ENCODE results near the gene KIAA1549. TPM values are rescaled to one million over a fixed set of nuclear protein-coding genes. Genes with fewer than 3 reads are reported as not detected.
A peak's percentile ranks its signal among the peaks of the same experiment; 100 is the strongest.

KIAA1549 gene
- total RNA-seq, 2 experiments from 2014 or later: not detected

- Mint-ChIP-seq H3K27ac (peak overlapping the region; percentile 70), H3K9me3 (no peaks in the 10 kb centered on the region), H3K36me3 (ENCODE audit: low read depth) (peaks cover 4% of the 10 kb centered on the region), H3K27me3 (peaks cover 21% of the 10 kb centered on the region), H3K4me3 (peak overlapping the region; percentile 85), H3K4me1 (ENCODE audit: low read depth) (peaks cover 47% of the 10 kb centered on the region)
- H3K27ac ChIP-seq (ENCODE audit: low read depth in 1 of 2, low read length in 2 of 2): no peak overlapping the region
- H3K9me3 ChIP-seq (ENCODE audit: control insufficient read depth in 1 of 2, insufficient read depth in 1 of 2, low read length in 2 of 2): no peaks in the 10 kb centered on the region
- CTCF ChIA-PET: interaction anchor here (0.5 to 2.7 kb wide), 3 partner anchors 11 to 201 kb away, joined by 3 to 20 read pairs (median 3); no protein-coding TSS in a partner anchor
- peak; percentile 58 to 93 (median 68) for DNase-seq
- ATAC-seq (ENCODE audit: poor library complexity): peak; percentile 95
- no peaks in the 10 kb centered on the region for H3K36me3 ChIP-seq (ENCODE audit: insufficient read depth, low read length)
- H3K4me1 ChIP-seq (ENCODE audit: insufficient read depth, low read length): peaks cover 24% of the 10 kb centered on the region
- TF ChIP-seq CTCF (IDR thresholded peaks at IDR 0.05): no peak
- POLR2A ChIA-PET: interaction anchor here (0.6 to 2.6 kb wide), 10 partner anchors 16 to 767 kb away, joined by 3 to 19 read pairs (median 4); partner anchors contain the start of gene LUC7L2
- H3K27me3 ChIP-seq (ENCODE audit: control insufficient read depth in 1 of 2, insufficient read depth in 2 of 2, low read length in 2 of 2): no peaks in the 10 kb centered on the region
- intact Hi-C loops (cut with DNase I, micrococcal nuclease): loop anchor here in 1 of 2 experiments (1.0 kb wide), 2 partner anchors 17 to 151 kb away; no protein-coding TSS in a partner anchor
- peak overlapping the region; percentile 13 for H3K4me3 ChIP-seq (ENCODE audit: low read length)
Observed at GRCh38 chr7:138903186-138903820, 77.9 kb downstream of the KIAA1549 start.

- Histone ChIP-seq H3K36me3 (ENCODE audit: insufficient read depth, low read length) (no peaks in the 10 kb centered on the region), H3K4me1 (ENCODE audit: insufficient read depth, low read length) (peaks cover 27% of the 10 kb centered on the region), H3K27me3 (ENCODE audit: control insufficient read depth in 1 of 2, insufficient read depth in 2 of 2, low read length in 2 of 2) (no peaks in the 10 kb centered on the region), H3K9me3 (ENCODE audit: control insufficient read depth in 1 of 2, insufficient read depth in 1 of 2, low read length in 2 of 2) (no peaks in the 10 kb centered on the region), H3K27ac (ENCODE audit: low read depth in 1 of 2, low read length in 2 of 2) (no peak overlapping the region), H3K4me3 (ENCODE audit: low read length) (no peak overlapping the region)
- H3K36me3 Mint-ChIP-seq (ENCODE audit: low read depth): peaks cover 4% of the 10 kb centered on the region
- no peak for TF ChIP-seq CTCF (IDR thresholded peaks at IDR 0.05)
- ChIA-PET POLR2A (interaction anchor here (0.7 to 2.6 kb wide), 3 partner anchors 9 to 17 kb away, joined by 3 to 12 read pairs (median 7); no protein-coding TSS in a partner anchor), CTCF (interaction anchor here (0.8 to 2.7 kb wide), 2 partner anchors 9 to 16 kb away, joined by 3 to 20 read pairs; no protein-coding TSS in a partner anchor)
- H3K27me3 Mint-ChIP-seq: peaks cover 16% of the 10 kb centered on the region
- ATAC-seq (ENCODE audit: poor library complexity) (no peak), DNase-seq (peak in 3 of 14 experiments; percentile 9 to 43 (median 11))
- H3K27ac Mint-ChIP-seq: peak overlapping the region; percentile 67
- peaks cover 52% of the 10 kb centered on the region for H3K4me1 Mint-ChIP-seq (ENCODE audit: low read depth)
- intact Hi-C loops (cut with DNase I, micrococcal nuclease): no loop called here
- H3K4me3 Mint-ChIP-seq: peak overlapping the region; percentile 76
- no peaks in the 10 kb centered on the region for H3K9me3 Mint-ChIP-seq
Observed at GRCh38 chr7:138902161-138902560, 79.0 kb downstream of the KIAA1549 start.

GRCh38 chr7:138900035-138900828, 81.0 kb downstream of the KIAA1549 start:
- no peak for DNase-seq
- Histone ChIP-seq H3K4me3 (ENCODE audit: low read length) (no peak overlapping the region), H3K36me3 (ENCODE audit: insufficient read depth, low read length) (no peaks in the 10 kb centered on the region), H3K9me3 (ENCODE audit: control insufficient read depth in 1 of 2, insufficient read depth in 1 of 2, low read length in 2 of 2) (no peaks in the 10 kb centered on the region), H3K27me3 (ENCODE audit: control insufficient read depth in 1 of 2, insufficient read depth in 2 of 2, low read length in 2 of 2) (no peaks in the 10 kb centered on the region), H3K27ac (ENCODE audit: low read depth in 1 of 2, low read length in 2 of 2) (no peak overlapping the region), H3K4me1 (ENCODE audit: insufficient read depth, low read length) (peaks cover 27% of the 10 kb centered on the region)
- H3K4me3 Mint-ChIP-seq: no peak overlapping the region
- H3K36me3 Mint-ChIP-seq (ENCODE audit: low read depth): peaks cover 4% of the 10 kb centered on the region
- intact Hi-C loops (cut with DNase I, micrococcal nuclease): no loop called here
- no peak overlapping the region for H3K27ac Mint-ChIP-seq
- TF ChIP-seq CTCF (IDR thresholded peaks at IDR 0.05): no peak
- no peak for ATAC-seq (ENCODE audit: poor library complexity)
- ChIA-PET CTCF (interaction anchor here (6.2 kb wide), 1 partner anchor 14 kb away, joined by 29 read pairs; no protein-coding TSS in a partner anchor), POLR2A (no interaction called here)
- no peaks in the 10 kb centered on the region for H3K9me3 Mint-ChIP-seq
- peaks cover 52% of the 10 kb centered on the region for H3K4me1 Mint-ChIP-seq (ENCODE audit: low read depth)
- H3K27me3 Mint-ChIP-seq: peaks cover 15% of the 10 kb centered on the region

Measured in CD4-positive, alpha-beta T cell (primary cell).